HG02763 (cell line): ENCODE data around the gene SEC14L1.
"Not testable (repeated sequence)": the region's sequence is repeated elsewhere in the genome, so short reads cannot be mapped to it uniquely, and the experiment has no call there.

Source experiments
- ATAC-seq: cut with Tn5 transposase; IDR thresholded peaks from one replicate; pipeline ENCODE4 v1.9.1; 2021; ENCODE audit warnings: mild to moderate bottlenecking, moderate library complexity; ENCODE audit not compliant: unreplicated experiment

Gene SEC14L1

DNA sequence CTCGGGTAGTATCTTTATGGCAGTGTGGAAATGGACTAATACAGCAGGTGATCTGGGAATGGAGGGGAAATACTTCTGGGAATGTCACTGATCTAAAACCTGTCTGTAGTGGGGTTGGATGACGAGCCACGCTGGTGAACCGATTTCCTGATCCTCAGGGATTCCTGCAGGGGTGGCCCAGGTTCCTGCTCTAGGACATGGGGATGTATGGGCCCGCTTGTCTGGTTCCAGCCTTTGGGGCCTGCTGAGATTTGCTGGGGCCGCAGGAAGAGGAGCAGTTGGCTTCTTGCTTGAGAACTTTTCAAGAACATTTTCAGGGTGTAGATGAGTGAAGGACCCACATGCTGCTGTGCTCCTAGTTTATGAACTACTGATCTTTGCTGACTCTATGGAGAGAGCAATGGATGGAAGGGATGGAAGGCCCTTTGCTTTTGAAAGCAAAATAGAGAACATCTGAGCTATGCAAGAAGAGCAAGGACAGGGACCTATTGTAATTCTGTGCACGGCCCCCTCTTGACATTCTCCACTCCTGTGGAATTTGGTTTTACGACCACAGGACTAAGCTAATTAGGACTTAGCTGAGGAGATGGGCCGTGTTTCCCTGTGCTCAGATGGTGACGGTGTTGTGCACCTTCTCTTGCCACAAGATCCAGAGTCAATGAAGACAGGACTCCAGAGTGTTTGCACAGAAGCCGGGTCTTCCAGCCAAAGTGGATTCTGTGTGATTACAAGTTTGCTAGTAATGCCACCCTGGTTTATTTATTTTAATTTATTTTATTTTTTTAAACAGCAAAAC lies 90.5 kb downstream of the SEC14L1 start:
- no peak for ATAC-seq

DNA sequence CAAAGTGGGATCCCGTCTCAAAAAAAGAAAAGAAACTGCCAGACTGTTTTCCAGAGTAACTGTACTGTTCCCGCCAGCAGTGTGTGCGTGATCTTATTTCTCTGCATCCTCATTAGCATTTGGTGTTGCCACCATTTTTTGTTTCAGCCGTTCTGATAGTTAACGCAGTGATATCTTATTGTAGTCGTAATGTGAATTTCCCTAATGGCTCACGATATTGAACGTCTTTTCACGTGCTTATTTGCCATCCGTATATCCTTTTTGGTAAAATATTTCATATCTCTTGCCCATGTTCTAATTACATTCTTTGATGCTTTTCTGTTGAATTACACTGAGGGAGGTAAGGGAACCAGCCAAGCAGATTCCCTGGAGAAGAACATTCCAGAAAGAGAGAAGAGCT lies 92.4 kb downstream of the SEC14L1 start:
- no peak for ATAC-seq

DNA sequence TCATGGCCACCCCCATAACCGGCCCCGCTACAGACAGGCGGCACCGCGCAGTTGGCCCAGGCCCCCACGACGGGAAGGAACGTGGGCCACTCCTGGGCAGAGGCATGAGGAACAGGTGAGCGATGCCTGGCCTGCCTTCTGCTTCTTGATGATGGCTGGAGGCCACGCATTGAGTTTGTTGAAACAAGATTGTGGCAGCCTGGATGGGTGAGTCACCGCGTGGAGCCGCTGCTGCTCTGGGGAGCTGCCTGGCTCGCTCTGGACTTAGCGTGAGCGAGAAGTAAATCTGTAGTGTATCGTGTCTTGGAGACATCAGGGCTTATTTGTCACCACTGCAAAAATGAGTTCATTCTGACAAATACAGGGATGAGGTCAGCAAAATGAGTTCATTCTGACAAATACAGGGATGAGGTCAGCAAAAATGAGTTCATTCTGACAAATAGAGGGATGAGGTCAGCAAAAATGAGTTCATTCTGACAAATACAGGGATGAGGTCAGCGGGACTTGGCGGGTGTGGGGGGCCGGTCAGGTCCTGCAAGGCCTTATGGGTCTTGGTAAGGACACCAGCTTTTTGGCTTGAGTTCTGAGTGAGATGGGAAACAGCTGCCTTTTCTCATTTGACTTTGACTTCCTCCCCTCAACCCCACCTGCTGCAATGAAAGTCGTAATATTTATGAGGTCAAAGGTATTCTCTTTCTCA lies 93.0 kb downstream of the SEC14L1 start:
- no peak for ATAC-seq

DNA sequence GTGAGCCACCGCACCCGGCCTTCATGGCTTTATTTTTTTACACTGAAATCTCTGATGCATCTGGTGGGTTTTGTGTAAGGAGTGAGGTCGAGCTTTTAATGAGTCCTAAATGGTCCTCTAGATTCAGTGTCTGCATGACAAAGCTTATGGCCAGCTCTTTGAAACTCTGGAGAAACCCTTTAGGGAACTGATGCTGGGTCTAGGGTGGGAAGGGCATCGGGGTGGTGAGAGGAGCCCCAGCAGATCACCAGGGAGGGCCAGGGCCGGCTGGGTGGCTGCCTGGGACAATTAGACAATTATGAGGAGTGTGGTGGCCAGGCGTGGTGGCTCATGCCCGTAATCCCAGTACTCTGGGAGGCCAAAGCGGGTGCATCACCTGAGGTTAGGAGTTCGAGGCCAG lies 93.9 kb downstream of the SEC14L1 start:
- no peak for ATAC-seq

DNA sequence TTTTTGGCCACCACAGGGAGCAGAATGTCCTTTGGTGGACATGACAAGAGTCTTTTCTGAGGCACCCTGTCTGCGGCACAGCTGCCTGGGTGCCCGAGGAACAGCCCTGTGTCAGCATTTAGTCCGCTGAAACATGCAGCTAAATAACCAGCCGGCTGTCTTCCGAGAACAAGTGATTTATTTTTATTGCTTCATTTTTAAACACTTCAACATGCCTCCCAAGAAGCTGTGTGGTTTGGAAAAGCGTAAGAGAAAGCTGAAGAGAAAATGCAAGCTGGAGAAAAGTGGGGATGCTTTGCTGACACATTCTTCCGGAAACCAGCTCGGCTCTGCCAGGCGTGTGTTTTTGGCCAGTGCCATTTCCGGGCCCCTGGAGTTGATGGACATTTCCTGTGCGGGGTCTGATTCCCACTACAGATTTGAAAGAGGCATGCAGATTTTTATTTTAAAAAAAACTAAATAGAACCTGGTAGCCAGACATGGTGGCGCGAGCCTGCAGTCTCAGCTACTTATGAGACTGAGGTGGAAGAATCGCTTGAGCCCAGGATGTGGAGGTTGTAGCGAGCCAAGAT lies 94.7 kb downstream of the SEC14L1 start:
- no peak for ATAC-seq

DNA sequence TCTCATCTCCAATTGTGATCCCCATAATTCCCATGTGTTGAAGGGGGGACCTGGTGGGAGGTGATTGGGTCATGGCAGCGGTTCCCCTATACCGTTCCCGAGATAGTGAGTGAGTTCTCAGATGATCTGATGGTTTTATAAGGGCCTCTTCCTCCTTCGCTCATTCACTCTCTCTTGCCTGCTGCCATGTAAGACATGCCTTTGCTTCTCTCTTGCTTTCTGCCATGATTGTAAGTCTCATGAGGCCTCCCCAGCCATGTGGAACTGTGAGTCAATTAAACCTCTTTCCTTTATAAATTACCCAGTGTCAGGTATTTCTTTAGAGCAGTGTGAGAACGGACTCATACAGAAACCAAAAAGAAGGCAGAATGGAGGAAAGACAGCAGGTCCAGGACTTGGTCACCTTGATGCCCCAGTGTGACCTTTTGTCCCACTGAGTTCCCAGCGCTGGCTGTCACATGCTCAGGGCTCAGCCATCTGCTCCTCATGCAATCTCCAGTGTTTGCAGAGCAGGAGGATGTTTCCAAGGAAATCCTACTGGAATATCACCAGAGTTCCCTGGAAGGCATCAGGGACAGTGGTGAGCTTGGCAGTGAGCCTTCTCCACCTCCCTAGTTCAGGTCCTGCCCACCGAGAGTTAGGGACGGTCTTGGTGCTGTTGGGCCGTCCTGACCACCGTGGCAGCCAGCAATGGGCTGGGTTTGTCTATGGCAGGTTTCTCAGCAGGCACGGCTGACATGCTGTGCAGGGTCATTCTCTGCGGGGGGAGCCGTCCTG lies 96.7 kb downstream of the SEC14L1 start:
- ATAC-seq, result no peak

DNA sequence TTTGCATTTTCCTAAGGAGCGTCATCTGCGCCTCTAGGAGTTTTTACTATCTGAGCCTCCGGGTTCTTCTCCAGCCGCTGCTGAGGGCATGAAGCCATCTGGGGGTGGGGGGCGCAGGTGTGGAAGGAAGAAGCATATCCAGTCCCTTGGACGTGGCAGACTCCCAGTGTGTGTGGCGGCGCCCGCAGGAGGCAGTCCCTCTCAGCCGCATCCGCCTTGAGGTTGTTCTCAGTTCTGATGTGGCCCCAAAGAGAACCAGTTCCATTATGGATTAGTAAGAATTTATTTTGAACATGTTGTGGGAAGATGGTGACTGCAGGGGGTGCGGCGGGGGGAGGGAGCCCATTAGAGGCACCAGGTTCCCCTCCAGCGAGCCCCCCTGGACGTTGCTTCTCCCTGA lies 100.2 kb downstream of the SEC14L1 start:
- ATAC-seq, result no peak

DNA sequence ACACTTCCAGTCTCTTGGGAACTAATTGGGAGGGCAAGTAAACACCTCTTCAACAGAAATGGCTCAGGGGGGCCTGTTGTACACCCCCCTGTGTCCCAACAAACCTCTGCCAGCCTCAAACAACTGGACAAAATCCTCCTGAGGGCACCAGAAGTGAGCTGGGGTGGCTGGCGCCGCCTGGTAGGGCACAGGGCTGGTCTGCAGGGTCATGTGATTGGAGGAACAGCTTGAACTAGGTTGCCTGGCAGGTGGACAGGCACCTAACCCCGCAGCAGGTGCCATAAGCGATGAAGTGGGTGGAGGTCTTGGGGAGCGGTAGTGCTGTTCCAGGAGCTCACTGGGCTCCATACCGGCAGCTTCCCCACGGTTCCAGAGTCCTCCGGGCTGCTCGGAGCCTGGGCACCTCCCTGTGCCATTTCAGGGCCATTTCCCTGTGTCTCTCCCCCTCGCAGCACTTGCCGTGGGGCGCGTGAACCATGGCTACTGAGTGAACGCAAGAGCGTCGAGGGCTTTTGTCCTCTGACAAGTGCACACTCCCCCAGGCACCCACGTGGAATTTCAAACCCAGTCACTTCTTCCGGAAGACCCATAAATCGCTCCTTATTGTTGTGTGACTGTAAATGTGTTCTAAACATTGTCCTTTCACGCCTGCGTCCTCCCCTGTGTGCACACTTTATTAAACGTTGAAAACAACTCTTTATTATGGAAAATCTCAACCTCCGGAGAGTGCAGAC lies 101.5 kb downstream of the SEC14L1 start:
- ATAC-seq, result no peak

DNA sequence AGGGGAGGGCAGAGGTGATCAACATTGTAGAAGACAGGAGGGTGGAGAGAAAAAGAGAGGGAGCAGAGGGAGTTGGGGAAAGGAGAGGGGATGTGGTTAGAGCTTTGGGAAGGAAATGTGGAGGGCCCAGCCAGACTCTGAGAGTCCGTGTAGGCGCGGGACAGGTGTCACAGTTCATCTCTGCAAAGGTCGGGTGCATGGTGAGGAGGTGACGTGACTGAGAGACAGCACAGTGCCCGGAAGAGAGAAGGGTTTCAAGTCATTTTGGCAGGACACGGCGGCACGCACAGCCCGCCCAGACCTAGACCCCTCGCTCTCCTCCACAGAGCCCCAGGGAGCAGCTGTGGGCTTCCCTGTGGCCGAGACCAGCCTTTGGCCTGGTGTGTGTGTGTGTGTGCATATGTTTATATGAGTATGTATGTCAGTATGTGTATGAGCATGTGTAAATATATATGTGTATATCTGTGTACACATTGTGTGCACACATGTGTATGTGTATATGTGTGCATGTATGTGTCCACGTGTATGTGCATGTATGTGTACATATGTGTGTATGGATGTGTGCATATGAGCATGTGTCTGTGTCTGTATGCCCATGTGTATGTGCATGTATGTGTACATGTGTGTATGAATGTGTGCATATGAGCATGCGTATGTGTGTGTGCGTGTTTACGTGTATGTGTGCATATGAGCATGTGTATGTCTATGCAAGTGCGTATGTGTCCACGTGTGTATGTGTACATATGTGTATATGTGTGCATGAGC lies 104.6 kb downstream of the SEC14L1 start:
- ATAC-seq, result peak; percentile 40

DNA sequence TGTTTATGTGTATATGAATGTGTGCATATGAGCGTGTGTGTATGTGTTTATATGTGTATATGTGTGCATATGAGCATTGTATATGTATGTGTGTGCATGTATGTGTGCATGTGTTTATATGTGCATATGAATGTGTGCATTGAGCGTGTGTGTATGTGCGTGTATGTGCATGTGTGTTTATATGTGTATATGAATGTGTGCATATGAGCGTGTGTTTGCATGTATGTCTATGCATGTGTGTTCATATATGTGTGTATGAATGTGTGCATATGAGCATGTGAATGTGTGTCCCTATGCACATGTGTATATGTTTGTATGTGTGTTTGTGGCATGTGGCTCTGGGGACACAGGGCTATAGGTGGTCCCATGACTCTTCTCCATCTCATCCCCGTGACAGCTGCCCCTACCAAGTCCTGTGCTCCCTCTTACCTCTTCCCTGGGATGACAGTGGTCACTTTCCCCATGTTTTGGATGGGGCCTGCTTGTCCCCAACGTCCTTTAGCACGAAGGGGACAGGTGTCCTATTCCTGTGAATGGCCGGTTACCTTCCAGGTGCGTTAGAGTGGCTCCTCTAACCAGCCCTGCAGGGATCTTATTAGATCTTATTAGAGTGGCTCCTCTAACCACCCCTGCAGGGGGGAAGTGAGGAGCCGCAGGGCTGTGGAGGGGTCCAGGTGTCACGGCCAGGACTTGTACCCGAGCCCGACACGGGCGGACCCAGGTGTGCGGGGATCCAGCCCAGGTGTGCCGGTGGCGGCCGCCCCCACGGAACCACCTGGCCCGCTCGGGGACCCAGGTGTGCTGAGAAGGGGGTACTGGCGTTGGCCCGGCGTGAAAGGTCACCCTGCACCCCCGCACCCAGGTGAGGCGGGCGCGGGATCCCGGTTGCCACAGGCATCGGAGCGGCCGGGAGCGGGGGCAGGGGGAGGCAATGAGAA lies 105.6 kb downstream of the SEC14L1 start:
- ATAC-seq, result peak; percentile 19

DNA sequence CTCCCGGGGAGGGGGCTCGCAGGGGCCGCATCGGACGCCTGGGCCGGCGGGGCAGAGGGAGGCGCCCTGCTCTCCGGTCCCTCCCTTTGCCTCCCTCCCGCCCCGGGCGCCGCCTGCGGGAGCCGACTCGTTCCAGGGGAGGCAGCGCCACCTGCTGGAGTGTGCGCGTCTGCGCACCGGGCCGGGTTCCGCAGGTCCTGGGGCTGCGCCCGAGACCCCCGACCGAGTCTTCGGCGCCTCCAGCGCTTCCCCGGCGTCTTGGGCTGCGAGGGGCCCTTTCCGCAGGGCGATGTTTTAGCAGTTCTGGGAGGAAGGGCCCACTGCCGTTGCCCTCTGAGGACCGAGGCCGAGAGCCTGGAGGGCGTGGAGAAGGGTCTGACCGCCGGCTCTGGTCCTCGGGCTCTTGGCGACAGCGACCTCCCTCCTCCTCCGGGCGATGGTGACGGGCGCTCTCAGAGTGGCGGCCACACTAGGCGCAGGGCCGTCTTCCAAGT lies 106.3 kb downstream of the SEC14L1 start:
- peak; percentile 52 for ATAC-seq

DNA sequence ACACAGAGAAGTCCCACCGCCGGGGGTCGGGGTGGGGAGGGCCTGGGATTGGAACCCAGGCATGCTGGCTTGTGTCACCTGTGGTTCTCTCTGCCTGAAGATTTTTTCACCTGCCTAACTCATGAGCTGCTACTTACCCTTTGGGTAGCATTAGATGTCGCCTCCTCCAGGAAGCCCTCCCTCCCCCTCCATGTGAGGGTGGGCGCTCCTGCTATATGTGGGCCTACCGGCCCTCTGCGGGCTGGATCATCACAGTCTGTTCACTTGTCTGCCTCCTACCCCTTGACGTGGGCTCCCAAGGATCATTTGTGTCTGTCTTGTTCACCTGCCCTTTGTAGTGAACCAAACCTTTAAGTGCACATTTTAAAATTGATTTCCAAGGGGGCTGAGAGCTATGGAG lies 106.8 kb downstream of the SEC14L1 start:
- ATAC-seq, result no peak

DNA sequence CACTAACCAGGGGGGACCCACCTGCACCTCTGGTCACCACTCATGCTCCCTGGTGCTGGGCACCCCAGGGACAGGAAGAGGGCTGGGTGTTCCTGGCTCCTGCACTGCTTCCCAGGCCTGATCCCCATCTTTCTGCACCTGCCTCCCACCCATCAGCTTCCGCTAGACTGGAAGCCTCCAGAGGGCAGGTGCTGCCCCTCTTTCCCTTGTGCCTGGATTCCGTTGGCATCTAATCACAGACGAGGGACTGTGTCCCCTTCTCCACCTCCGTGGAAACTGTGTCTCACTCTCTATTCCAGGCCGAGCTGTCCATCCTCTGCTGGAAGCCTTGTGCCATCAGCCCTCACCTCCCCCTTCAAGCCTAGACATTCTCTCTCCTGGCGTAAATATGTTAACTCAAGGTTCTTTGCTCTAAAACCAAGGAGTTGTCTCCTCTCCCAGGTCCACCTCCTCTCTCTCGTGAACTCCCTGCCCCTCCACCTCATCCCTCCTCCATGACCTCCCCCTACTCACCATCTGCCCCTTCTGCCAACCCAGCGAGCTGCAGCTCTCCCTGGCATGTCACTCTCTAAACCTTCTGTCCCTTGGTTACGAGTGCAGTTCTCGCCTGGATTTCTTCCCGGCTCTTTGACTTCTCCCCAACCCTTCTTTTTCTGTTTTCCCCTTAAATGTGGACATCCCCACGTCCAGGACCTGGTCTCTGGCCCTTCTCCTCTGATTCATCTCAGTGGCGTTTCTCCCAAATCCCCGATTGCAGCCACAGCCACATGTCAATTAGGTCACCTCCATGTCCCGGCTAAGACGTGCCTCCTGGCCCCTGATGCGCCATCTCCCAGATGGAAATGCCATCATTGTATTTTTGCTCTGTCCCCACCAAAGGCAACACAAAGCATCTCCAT lies 107.7 kb downstream of the SEC14L1 start:
- no peak for ATAC-seq

DNA sequence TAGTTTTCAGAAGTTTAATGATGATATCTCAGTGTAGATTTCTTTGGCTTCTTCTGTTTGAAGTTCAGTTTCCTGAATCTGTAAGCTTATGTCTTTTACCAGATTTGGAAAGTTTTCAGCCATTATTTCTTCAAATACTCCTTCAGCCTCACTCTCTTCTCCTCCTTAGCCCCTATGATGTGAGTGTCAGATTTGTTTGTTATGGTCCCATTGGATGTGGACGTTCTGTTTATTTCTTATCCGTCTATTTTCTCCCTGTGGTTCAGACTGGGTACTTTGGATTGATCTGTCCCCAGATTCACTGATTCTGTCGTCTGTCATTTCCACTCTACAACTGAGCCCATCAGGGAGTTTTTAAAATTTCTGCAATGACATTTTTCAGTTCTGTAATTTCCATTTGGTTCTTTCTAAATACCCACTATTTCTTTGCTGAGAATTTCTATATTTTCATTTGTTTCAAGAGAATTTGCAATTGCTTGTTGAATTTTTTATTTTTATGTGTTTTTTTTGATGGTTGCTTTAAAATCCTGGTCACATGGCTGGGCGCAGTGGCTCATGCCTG lies 110.9 kb downstream of the SEC14L1 start:
- ATAC-seq, result no peak

DNA sequence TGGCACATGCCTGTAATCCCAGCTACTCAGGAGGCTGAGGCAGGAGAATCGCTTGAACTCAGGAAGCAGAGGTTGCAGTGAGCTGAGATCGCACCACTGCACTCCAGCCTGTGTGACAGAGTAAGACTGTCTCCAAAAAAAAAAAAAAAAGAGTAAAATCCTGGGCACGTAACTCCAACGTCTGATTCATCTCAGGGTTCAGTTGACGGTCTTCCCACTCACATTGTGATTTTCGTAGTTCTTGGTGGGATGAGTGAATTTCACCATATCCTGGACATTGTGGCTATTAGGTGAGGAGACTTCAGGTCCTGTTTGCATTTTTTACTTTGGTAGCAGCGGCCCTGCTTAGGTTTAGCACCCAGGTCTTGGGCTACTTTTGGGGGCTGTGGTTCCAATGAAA lies 111.5 kb downstream of the SEC14L1 start:
- ATAC-seq, result not testable (repeated sequence)

DNA sequence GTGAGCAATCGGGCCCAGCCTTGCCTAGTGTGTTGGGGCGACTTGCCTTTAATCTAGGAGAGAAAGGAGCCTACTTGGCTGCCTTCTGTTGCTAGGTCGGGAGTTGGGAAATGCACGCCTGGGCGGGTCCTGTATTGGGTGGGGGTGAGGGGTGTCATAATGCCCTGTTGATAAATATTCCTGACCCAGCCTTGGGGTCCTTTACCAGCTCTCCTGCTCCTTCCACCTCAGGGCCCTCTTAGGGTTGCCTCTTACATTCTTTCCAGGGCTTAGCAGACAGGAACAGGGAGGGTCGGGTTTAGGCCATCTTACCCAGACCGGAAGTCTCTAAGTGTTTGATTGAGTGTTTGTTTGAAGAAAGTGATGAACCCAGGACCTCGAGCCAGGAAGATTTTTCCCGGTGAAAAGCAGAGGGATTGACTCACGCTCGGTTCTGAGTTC lies 112.9 kb downstream of the SEC14L1 start:
- ATAC-seq, result no peak
